Gastrocnemius medialis (tissue), 4 donors: Measurements from ENCODE around the gene MRPL43. TPM values are rescaled to one million over a fixed set of nuclear protein-coding genes. Genes with fewer than 3 reads are reported as not detected.
"Not testable (repeated sequence)": the region's sequence is repeated elsewhere in the genome, so short reads cannot be mapped to it uniquely, and the experiment has no call there.

Source experiments
- ATAC-seq, 2 donors: fragments of 150-250 bp; one replicate each; pipeline ENCODE4 v1.9.1; 2016
- DNase-seq, 2 donors: peaks; one replicate each; pipeline ENCODE4 v3.0.0-alpha.2; 2019
- H3K27ac ChIP-seq, 4 donors: fragments of 200-600 bp; sonication (generic); 1 replicate in 1 of 4; 2 replicates in 3 of 4; pipeline ENCODE4 v1.5.1; 2016 to 2018; ENCODE audit warnings: mild to moderate bottlenecking in 2 of 4, moderate library complexity in 1 of 4
- H3K27me3 ChIP-seq, 3 donors: fragments of 200-600 bp; sonication (generic) in 2 of 3; 1 replicate in 1 of 3; 2 replicates in 2 of 3; pipeline versions ENCODE4 v1.5.1 to v1.6.0; 2016 to 2019; ENCODE audit warnings: mild to moderate bottlenecking in 1 of 3, moderate library complexity in 1 of 3
- H3K36me3 ChIP-seq, 2 donors: fragments of 200-600 bp; sonication (generic) in 1 of 2; one replicate each; pipeline ENCODE4 v1.5.1; 2017 to 2018
- H3K4me1 ChIP-seq, 2 donors: fragments of 200-600 bp; sonication (generic) in 1 of 2; one replicate each; pipeline ENCODE4 v1.5.1; 2016 to 2017; ENCODE audit warnings: mild to moderate bottlenecking in 2 of 2
- H3K4me3 ChIP-seq, 4 donors: fragments of 200-600 bp; sonication (generic) in 3 of 4; 1 replicate in 1 of 4; 2 replicates in 3 of 4; pipeline ENCODE4 v1.5.1; 2016 to 2019; ENCODE audit warnings: mild to moderate bottlenecking in 2 of 4
- H3K9me3 ChIP-seq, 3 donors: fragments of 200-600 bp; sonication (generic) in 2 of 3; 1 replicate in 1 of 3; 2 replicates in 2 of 3; pipeline ENCODE4 v1.5.1; 2016 to 2019
- CTCF ChIP-seq, 5 experiments: fragments of 450-650 bp in 3 of 5; fragments of 200-600 bp in 2 of 5; sonication (generic) in 2 of 5; IDR thresholded peaks in 4 of 5; conservative IDR thresholded peaks in 1 of 5; 1 replicate in 4 of 5; 2 replicates in 1 of 5; pipeline ENCODE4 v1.5.1; 2016 to 2019; ENCODE audit warnings: antibody characterized with exemption in 5 of 5, mild to moderate bottlenecking in 3 of 5, moderate library complexity in 3 of 5
- POLR2A ChIP-seq, 2 donors: fragments of 450-650 bp; IDR thresholded peaks; one replicate each; pipeline ENCODE4 v1.6.1; 2017; ENCODE audit warnings: antibody characterized with exemption in 2 of 2, mild to moderate bottlenecking in 2 of 2, moderate library complexity in 2 of 2
- in situ Hi-C, 4 donors: fragments of 200-750 bp; cut with MboI; loops; one replicate each; pipeline versions ENCODE4 v1.15.0 to v1.8.0; 2017; ENCODE audit warnings: low sequenced_read_pairs in 4 of 4
- intact Hi-C: fragments of 100-400 bp; cut with DNase I; formaldehyde crosslinking; loops from one replicate; pipeline ENCODE4 v1.15.1; 2023; ENCODE audit warnings: low total_unique reads
- total RNA-seq, 4 donors: library from RNA; depleted of rRNA; stranded (reverse); fragments of >200 nt; gene quantifications; one replicate each; pipeline versions ENCODE4 v1.1.0 to v1.2.3, GENCODE V29; 2016

The MRPL43 gene
- total RNA-seq: 100 to 1,000 TPM in 1 of 4 donors, 10 to 100 TPM in 3; 83.3 to 129 (median 92.5) TPM

GRCh38 chr10:100986952-100987684, at the start of gene MRPL43, which contains the start of gene TWNK:
Gene MRPL43 (minus strand): TSS chr10:100987497. CDS start chr10:100987443, 54 bp downstream.
Gene TWNK (plus strand): TSS chr10:100987543. CDS start chr10:100988211, 668 bp downstream.
- intact Hi-C loops: no loop called here

GRCh38 chr10:101036726-101037125, 49.4 kb upstream of the MRPL43 start:
- Histone ChIP-seq H3K27me3 (no peaks in the 10 kb centered on the region), H3K27ac (no peak overlapping the region), H3K9me3 (no peaks in the 10 kb centered on the region), H3K4me1 (peaks cover 6 to 10% of the 10 kb centered on the region in 2 donors), H3K36me3 (peaks cover 0 to 18% of the 10 kb centered on the region in 2 donors), H3K4me3 (no peak overlapping the region)
- no peak for ATAC-seq
- intact Hi-C loops (no loop called here), in situ Hi-C loops (no loop called here)
- no peak for TF ChIP-seq POLR2A (IDR thresholded peaks at IDR 0.05)
- no peak for TF ChIP-seq CTCF (IDR thresholded peaks at IDR 0.05 in 4 of 5, conservative IDR thresholded peaks at IDR 0.05 in 1 of 5)
- DNase-seq: no peak

More at GRCh38 chr10:100986952-100987684, at the start of gene MRPL43, which contains the start of gene TWNK:
- H3K27ac ChIP-seq: peak within 1 kb of the TSS; percentile 79 to 91 (median 84)
- peaks cover 32 to 37% of the 10 kb centered on the region in 2 donors for H3K4me1 ChIP-seq
- H3K4me3 ChIP-seq: peak within 1 kb of the TSS; percentile 78 to 96 (median 90)
- H3K9me3 ChIP-seq: no peaks in the 10 kb centered on the region
- H3K27me3 ChIP-seq: no peaks in the 10 kb centered on the region
- ATAC-seq (peak; percentile 95), DNase-seq (peak; percentile 70 to 77)
- in situ Hi-C loops: no loop called here
- H3K36me3 ChIP-seq: peaks cover 0 to 37% of the 10 kb centered on the region in 2 donors
- TF ChIP-seq CTCF (IDR thresholded peaks at IDR 0.05 in 4 of 5, conservative IDR thresholded peaks at IDR 0.05 in 1 of 5): no peak
- TF ChIP-seq POLR2A (IDR thresholded peaks at IDR 0.05): peak; percentile 43 to 51

GRCh38 chr10:101035916-101036702, 48.8 kb upstream of the MRPL43 start:
- Histone ChIP-seq H3K4me3 (no peak overlapping the region), H3K27me3 (no peaks in the 10 kb centered on the region), H3K27ac (no peak overlapping the region), H3K9me3 (no peaks in the 10 kb centered on the region), H3K36me3 (peaks cover 0 to 18% of the 10 kb centered on the region in 2 donors), H3K4me1 (peaks cover 7 to 9% of the 10 kb centered on the region in 2 donors)
- in situ Hi-C loops: no loop called here
- intact Hi-C loops: no loop called here
- TF ChIP-seq POLR2A (IDR thresholded peaks at IDR 0.05) (no peak), CTCF (IDR thresholded peaks at IDR 0.05 in 4 of 5, conservative IDR thresholded peaks at IDR 0.05 in 1 of 5) (no peak)
- no peak for ATAC-seq
- no peak for DNase-seq

- peaks cover 7 to 15% of the 10 kb centered on the region in 2 donors for H3K4me1 ChIP-seq
- no peaks in the 10 kb centered on the region for H3K9me3 ChIP-seq
- no peaks in the 10 kb centered on the region for H3K27me3 ChIP-seq
- DNase-seq (no peak), ATAC-seq (no peak)
- in situ Hi-C loops (no loop called here), intact Hi-C loops (no loop called here)
- no peak for TF ChIP-seq CTCF (IDR thresholded peaks at IDR 0.05 in 4 of 5, conservative IDR thresholded peaks at IDR 0.05 in 1 of 5)
- TF ChIP-seq POLR2A (IDR thresholded peaks at IDR 0.05): no peak
- H3K4me3 ChIP-seq: no peak overlapping the region
- H3K36me3 ChIP-seq: peaks cover 0 to 18% of the 10 kb centered on the region in 2 donors
- H3K27ac ChIP-seq: no peak overlapping the region
These were observed 48.0 kb upstream of the MRPL43 start for GRCh38 chr10:101035314-101035713.

- intact Hi-C loops: loop anchor here (5.0 kb wide), 1 partner anchor 33 kb away; no protein-coding TSS in a partner anchor
- Histone ChIP-seq H3K4me1 (peaks cover 7 to 16% of the 10 kb centered on the region in 2 donors), H3K36me3 (peaks cover 0 to 18% of the 10 kb centered on the region in 2 donors)
- H3K9me3 ChIP-seq, DNase-seq, H3K4me3 ChIP-seq, in situ Hi-C loops, H3K27ac ChIP-seq, ATAC-seq, H3K27me3 ChIP-seq: not testable (repeated sequence)
These were observed 47.1 kb upstream of the MRPL43 start for GRCh38 chr10:101034404-101034803.
